Activated B cell treated with CpG ODN at 0.5 μM for 24 hours (primary cell): ENCODE measurements around the gene BCAS1. TPM values are rescaled to one million over a fixed set of nuclear protein-coding genes. Genes with fewer than 3 reads are reported as not detected.

ENCODE experiments used
- ATAC-seq: fragments of 200-7000 bp; cut with Tn5 transposase; one replicate; pipeline ENCODE4 v1.10.0; 2021; ENCODE audit warnings: low read depth, mild to moderate bottlenecking, moderate library complexity
- CTCF ChIA-PET: fragments of 350-600 bp; sonication (Branson Sonifier 250); formaldehyde crosslinking; loops from one replicate; lab custom pipeline; 2021; ENCODE audit warnings: antibody characterized with exemption; lab: Charles Lee
- POLR2A ChIA-PET: fragments of 350-600 bp; sonication (Branson Sonifier 250); formaldehyde crosslinking; loops from one replicate; lab custom pipeline; 2021; ENCODE audit warnings: antibody characterized with exemption; lab: Charles Lee
- DNase-seq: peaks from one replicate; pipeline ENCODE4 v3.0.0; 2022
- H3K27ac Mint-ChIP-seq: one replicate; pipeline ENCODE4 v1.8.0; 2020; ENCODE audit warnings: mixed read lengths
- H3K27me3 Mint-ChIP-seq: one replicate; pipeline ENCODE4 v1.8.0; 2021; ENCODE audit warnings: mixed read lengths
- H3K36me3 Mint-ChIP-seq: one replicate; pipeline ENCODE4 v1.8.0; 2021; ENCODE audit warnings: low read depth, mixed read lengths
- H3K4me1 Mint-ChIP-seq: one replicate; pipeline ENCODE4 v1.8.0; 2021; ENCODE audit warnings: mixed read lengths
- H3K4me3 Mint-ChIP-seq: one replicate; pipeline ENCODE4 v1.8.0; 2020; ENCODE audit warnings: mild to moderate bottlenecking, mixed read lengths
- H3K9me3 Mint-ChIP-seq: one replicate; pipeline ENCODE4 v1.8.0; 2020; ENCODE audit warnings: mixed read lengths
- CTCF ChIP-seq: fragments of 200-600 bp; IDR thresholded peaks from one replicate; pipeline ENCODE4 v1.8.0; 2022; ENCODE audit warnings: antibody characterized with exemption, mild to moderate bottlenecking
- intact Hi-C: fragments of 100-400 bp; cut with micrococcal nuclease; formaldehyde crosslinking; loops from one replicate; pipeline ENCODE4 v1.15.1; 2024
- total RNA-seq: library from RNA; stranded (reverse); gene quantifications from 2 replicates; pipeline ENCODE4 v1.2.3, GENCODE V29; 2022

BCAS1 gene
- total RNA-seq, 1 donor from 2014 or later, result 1.7 TPM

- intact Hi-C loops, result no loop called here
- TF ChIP-seq CTCF, result no peak
- H3K27me3 Mint-ChIP-seq, result peaks cover 15% of the 10 kb centered on the region
Measured at GRCh38 chr20:54107181-54107580, 36.8 kb upstream of the BCAS1 start.

DNA sequence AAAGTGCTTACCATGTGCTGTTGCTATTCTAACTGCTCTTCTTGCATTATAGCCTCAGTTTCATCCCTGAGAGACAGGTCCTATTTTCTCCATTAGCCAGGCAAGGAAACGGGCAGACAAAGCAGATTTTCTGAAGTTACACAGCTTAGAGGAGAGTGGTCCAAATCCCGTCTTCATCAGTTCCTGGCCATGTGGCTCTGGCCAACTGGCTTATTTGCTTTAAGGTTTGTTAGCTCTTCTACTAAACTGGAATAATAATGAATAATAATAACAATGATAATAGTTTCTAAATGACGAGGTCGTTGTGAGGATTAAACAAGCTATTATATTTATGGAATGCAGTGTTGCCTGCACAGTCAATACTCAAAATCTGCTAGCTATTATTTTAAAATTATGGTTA lies 35.8 kb upstream of the BCAS1 start:
- Mint-ChIP-seq H3K4me3 (no peak overlapping the region), H3K9me3 (no peaks in the 10 kb centered on the region), H3K36me3 (no peaks in the 10 kb centered on the region), H3K27ac (no peak overlapping the region), H3K4me1 (peaks cover 2% of the 10 kb centered on the region), H3K27me3 (peaks cover 15% of the 10 kb centered on the region)
- CTCF ChIA-PET, result interaction anchor here (0.9 to 2.2 kb wide), 5 partner anchors 8 to 542 kb away, joined by 3 to 7 read pairs (median 3); no protein-coding TSS in a partner anchor
- TF ChIP-seq CTCF, result no peak
- DNase-seq, result no peak
- ATAC-seq, result no peak
- intact Hi-C loops, result no loop called here
- POLR2A ChIA-PET, result no interaction called here

More at GRCh38 chr20:54107181-54107580, 36.8 kb upstream of the BCAS1 start:
- Mint-ChIP-seq H3K4me1 (peaks cover 2% of the 10 kb centered on the region), H3K9me3 (no peaks in the 10 kb centered on the region), H3K4me3 (no peak overlapping the region), H3K36me3 (no peaks in the 10 kb centered on the region), H3K27ac (no peak overlapping the region)
- DNase-seq (no peak), ATAC-seq (no peak)
- POLR2A ChIA-PET, result no interaction called here
- CTCF ChIA-PET, result interaction anchor here (0.9 to 2.2 kb wide), 4 partner anchors 9 to 540 kb away, joined by 3 to 7 read pairs (median 4); no protein-coding TSS in a partner anchor

DNA sequence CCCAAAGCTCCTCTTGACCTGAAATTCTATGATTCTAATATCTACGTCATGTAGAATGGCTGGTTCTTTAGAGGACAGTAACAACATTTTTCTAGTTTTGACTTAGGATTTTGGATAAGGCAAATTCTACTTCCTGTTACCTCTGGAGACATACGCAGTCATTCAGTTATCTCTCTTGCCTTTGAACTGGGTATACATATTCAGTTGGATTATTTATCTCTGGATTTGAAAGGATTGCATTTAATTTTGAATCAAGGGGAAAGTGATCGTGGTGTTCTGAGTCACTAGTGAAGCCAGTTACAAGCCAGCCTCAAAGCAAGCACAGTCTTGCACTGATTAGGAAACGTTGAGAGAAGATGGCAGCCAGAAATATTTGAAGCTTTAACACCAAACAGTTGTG lies 35.3 kb upstream of the BCAS1 start:
- ATAC-seq, result no peak
- POLR2A ChIA-PET, result no interaction called here

DNA sequence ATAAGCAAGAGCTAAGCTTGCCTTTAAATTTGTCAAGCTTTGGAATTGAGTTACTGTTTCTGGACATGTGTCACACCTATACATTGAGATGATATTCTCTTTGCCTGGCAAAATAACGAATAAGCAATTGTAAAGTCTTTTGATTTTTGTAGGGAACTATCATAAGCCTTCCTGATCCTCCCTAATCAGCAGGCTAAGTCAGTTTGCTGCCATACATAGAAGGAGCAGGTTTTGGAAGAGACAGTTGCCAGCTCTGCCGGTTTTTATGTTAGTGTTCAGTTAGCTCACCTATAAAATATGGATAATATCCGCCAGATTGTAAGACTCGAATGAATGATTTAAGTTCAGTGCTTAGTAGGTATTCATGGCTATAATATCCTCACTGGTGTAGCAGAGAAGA lies 34.4 kb upstream of the BCAS1 start:
- intact Hi-C loops, result loop anchor here (2.0 kb wide), 1 partner anchor 542 kb away; no protein-coding TSS in a partner anchor
- Mint-ChIP-seq H3K9me3 (no peaks in the 10 kb centered on the region), H3K36me3 (no peaks in the 10 kb centered on the region), H3K4me3 (no peak overlapping the region), H3K27ac (no peak overlapping the region), H3K4me1 (peaks cover 2% of the 10 kb centered on the region), H3K27me3 (peaks cover 10% of the 10 kb centered on the region)
- DNase-seq (no peak), ATAC-seq (no peak)
- CTCF ChIA-PET, result interaction anchor here (1.1 kb wide), 1 partner anchor 95 kb away, joined by 3 read pairs; no protein-coding TSS in a partner anchor
- no peak for TF ChIP-seq CTCF
- POLR2A ChIA-PET, result no interaction called here

More for the DNA sequence above, 35.3 kb upstream of the BCAS1 start:
- H3K36me3 Mint-ChIP-seq, result no peaks in the 10 kb centered on the region
- intact Hi-C loops, result loop anchor here (2.0 kb wide), 1 partner anchor 541 kb away; no protein-coding TSS in a partner anchor
- peaks cover 15% of the 10 kb centered on the region for H3K27me3 Mint-ChIP-seq
- TF ChIP-seq CTCF, result no peak
- no peak for DNase-seq
- H3K9me3 Mint-ChIP-seq, result no peaks in the 10 kb centered on the region
- CTCF ChIA-PET, result interaction anchor here (1.0 to 2.2 kb wide), 2 partner anchors 42 to 542 kb away, joined by 3 to 7 read pairs; no protein-coding TSS in a partner anchor
- H3K27ac Mint-ChIP-seq, result no peak overlapping the region
- H3K4me1 Mint-ChIP-seq, result peaks cover 2% of the 10 kb centered on the region
- H3K4me3 Mint-ChIP-seq, result no peak overlapping the region

DNA sequence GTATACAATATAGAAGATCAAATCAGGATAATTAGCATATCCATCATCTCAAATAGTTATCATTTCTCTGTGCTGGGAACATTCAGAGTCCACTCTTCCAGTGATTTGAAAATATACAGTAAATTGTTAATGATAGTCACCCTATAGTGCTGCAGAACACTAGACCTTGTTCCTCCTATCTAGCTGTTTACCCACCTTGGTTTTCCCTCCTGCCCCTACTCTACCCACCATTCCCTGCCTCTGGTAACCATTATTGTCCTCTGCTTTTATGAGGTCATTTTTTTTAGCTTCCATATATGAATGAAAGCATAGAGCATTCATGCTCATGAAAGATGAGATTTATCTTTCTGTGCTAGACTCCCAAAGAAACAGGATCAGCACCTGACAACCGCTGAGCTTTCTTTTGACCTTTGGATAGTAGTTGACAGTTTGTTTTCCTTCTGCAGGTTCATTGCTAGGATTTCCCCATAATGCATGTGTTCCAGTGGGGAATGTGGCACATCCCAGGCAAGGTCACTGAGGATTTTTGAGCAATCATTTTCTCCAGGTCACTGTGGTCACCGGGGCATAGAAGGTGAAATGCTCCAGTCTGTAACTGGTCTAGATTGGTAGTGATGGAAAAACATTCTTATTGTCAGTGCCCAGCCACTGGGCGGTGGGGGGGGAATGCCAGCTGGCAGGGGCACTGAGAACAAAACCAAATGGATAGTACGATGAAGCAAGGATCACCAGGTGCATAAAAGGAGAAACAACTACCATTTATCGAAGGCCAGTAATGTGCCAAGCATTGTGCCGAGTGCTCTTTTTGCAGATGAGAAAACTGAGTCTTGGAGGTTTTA lies 33.6 kb upstream of the BCAS1 start:
- intact Hi-C loops, result loop anchor here (2.0 kb wide), 1 partner anchor 543 kb away; no protein-coding TSS in a partner anchor
- Mint-ChIP-seq H3K9me3 (no peaks in the 10 kb centered on the region), H3K4me1 (peaks cover 2% of the 10 kb centered on the region), H3K4me3 (no peak overlapping the region), H3K27ac (no peak overlapping the region), H3K36me3 (no peaks in the 10 kb centered on the region), H3K27me3 (peaks cover 10% of the 10 kb centered on the region)
- POLR2A ChIA-PET, result no interaction called here
- no peak for ATAC-seq
- DNase-seq, result no peak
- TF ChIP-seq CTCF, result no peak
- CTCF ChIA-PET, result interaction anchor here (0.6 to 1.7 kb wide), 5 partner anchors 9 to 888 kb away, joined by 3 to 9 read pairs (median 3); no protein-coding TSS in a partner anchor
